ACHN (cell line): ENCODE measurements around the gene P2RY6.

ENCODE experiments used
- DNase-seq: peaks from one replicate; pipeline ENCODE4 v3.0.0-alpha.2; 2015
- in situ Hi-C: cut with HindIII; loops from 2 replicates; pipeline ENCODE4 v1.10.0; 2017; ENCODE audit warnings: low sequenced_read_pairs, low pct_ligation_motif_present, low pct_unique_long_range_greater_than_20kb

P2RY6 gene

DNA sequence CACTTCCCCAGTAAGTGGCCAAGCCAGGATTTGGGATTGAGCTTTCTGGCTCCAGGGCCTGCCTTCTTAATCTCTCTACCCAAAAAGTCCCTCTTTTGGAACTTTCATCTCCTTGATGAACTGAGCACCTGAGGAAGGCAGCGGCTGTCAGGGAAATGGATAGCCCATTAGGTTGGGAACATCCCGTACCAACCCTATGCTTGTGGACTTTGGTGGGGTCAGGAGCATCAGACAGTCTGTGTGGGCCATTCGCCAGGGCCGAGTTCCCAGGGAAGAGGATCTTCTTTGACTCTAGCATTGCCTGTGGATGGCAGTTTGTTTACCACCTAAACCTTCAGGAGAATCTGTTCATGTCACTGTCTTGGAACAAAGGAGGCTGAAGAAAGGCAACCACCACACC is 66.1 kb downstream of the P2RY6 start:
- in situ Hi-C loops = no loop called here

GRCh38 chr11:73340164-73340563 is 68.0 kb downstream of the P2RY6 start:
- in situ Hi-C loops = no loop called here
- DNase-seq = no peak

More for the DNA sequence above, 66.1 kb downstream of the P2RY6 start:
- DNase-seq = no peak

- in situ Hi-C loops = no loop called here
- no peak for DNase-seq
These were observed 70.5 kb downstream of the P2RY6 start for GRCh38 chr11:73342633-73343032.

GRCh38 chr11:73343076-73343873 is 71.1 kb downstream of the P2RY6 start:
- no peak for DNase-seq

GRCh38 chr11:73344191-73344607 is 72.1 kb downstream of the P2RY6 start:
- DNase-seq = no peak
- in situ Hi-C loops = no loop called here

More at GRCh38 chr11:73343076-73343873, 71.1 kb downstream of the P2RY6 start:
- in situ Hi-C loops = no loop called here

DNA sequence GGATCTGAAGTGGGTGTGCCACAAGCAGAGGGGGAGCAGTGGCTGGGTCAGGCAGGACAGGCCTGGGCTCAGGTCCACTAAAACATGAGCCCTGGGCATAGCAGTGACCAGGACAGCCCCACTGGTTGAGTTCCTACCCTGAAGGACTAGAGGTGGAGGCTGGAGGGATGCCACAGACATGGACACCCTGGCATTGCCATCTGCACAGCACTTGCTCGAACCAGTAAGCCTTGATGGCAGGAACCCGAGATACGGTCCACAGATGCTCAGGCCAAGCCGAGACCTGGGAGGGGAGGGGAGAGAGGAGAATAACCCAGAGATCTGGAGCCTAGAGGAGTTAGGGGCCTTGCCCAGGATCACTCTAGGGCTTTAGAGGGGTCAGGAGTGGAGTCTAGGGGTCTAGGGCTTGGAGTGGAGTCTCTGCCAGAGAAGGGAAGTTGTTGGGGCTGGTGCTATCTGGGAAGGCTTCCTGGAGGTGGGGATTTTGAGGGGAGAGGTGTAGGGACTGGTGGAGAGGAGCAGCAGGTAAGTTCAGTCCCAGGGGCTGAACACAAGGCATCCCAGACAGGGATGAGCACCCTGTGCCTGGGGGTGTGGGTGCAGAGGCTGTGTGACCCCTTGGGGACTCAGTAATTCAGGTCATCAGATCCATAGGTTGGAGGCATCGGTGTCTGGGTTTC is 73.5 kb downstream of the P2RY6 start:
- in situ Hi-C loops = no loop called here
- DNase-seq = no peak

DNA sequence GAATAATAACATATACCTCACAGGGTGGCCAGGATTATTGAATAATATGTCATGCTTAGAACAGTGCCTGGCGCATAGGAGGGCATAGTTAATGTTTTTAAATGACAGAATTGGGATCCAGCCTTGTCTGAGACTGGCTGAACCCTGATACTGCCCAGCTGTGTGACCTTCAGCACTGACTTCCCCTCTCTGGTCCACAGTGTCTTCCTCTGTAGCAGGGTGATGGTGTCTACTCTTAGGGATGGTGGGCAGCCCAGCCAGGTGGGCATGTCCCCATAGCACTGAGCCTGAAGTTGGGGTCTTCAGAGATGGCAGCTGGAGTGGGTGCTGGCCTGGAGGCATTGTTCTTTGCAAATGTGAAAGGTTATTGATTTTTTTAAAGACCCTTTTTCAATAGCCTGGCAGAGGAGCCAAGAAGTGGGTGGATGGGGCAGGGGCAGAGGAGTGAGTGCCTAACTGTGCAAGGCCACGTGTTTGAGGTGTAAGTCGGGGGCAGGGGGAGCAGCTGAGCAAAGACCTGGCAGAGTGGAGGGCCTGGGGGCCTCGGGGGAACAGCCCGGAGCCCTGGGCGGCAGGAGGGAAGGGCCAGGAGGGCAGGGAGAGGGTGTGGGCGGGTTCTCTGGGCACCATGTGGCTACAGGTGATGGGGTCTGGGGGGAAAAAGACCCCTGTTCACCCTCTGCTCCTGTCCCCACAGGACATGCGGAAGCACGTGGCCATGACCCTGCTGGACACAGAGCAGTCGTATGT is 74.2 kb downstream of the P2RY6 start:
- no peak for DNase-seq
- in situ Hi-C loops = no loop called here

DNA sequence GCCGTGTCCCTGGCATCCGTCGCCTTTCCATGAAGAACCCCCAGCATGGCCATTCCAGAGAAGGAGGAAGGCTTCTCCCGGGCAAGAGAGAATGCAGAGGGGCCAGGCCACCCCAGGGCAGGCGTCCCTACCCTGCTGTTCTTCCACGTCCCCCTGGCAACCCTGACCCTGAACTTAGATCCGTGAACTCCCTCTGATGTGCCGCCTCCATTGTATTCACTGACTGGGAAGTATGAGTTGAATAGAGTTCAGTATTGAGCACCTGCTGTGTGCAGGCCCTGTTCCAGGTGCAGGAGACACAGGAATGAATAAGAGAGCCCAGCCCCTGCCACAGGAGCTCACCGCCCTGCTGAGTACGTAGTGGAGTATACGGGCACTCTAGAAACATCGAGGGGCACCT is 74.9 kb downstream of the P2RY6 start:
- DNase-seq = no peak
- in situ Hi-C loops = no loop called here
